ENCODE results near the gene DBH. TPM values are rescaled to one million over a fixed set of nuclear protein-coding genes. Genes with fewer than 3 reads are reported as not detected.

The DBH gene
- total RNA-seq, 2 experiments from 2014 or later: not detected

DNA sequence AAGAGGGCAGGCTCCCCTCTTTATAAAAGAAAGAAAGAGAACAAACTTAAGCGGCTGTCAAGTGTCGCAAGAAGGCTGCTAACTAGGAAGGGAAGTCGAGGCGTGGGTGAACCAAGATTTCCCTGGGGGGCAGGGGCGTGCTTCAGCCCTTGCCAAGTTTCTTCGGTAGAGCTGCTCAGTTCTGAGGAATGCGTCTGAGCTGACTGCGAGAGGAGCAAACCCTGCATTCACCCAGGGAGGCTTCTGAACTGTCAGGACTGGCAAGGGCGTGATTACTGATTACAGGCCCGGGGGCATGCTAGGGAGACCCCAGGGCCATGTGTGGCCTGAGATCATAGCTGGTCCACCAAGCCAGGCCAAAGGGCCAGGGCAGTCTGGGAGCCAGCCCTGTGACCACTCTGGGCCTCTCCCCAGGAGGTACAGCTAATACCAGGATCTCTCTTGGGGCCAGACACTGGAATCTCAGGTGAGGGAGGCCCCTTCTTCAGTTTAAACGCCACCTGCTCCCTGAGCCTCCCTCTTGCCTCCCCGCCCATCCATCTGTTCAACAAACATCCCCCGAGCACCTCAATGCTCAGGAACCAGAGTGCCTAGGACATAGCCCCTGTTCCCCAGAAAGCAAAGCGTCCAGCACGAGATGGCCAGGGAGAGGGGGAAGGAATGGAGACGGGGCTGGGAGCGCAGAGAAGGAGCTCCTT lies 71.1 kb downstream of the DBH start:
- H3K4me1 Mint-ChIP-seq (ENCODE audit: low read depth): peaks cover 23% of the 10 kb centered on the region
- H3K36me3 Mint-ChIP-seq: no peaks in the 10 kb centered on the region
- DNase-seq: no peak
- intact Hi-C loops (cut with micrococcal nuclease): no loop called here
- POLR2A ChIA-PET: no interaction called here
- CTCF ChIA-PET: no interaction called here
- H3K4me3 Mint-ChIP-seq: no peak overlapping the region
- H3K27me3 Mint-ChIP-seq: no peaks in the 10 kb centered on the region
- no peaks in the 10 kb centered on the region for H3K9me3 Mint-ChIP-seq
- H3K27ac Mint-ChIP-seq: no peak overlapping the region

DNA sequence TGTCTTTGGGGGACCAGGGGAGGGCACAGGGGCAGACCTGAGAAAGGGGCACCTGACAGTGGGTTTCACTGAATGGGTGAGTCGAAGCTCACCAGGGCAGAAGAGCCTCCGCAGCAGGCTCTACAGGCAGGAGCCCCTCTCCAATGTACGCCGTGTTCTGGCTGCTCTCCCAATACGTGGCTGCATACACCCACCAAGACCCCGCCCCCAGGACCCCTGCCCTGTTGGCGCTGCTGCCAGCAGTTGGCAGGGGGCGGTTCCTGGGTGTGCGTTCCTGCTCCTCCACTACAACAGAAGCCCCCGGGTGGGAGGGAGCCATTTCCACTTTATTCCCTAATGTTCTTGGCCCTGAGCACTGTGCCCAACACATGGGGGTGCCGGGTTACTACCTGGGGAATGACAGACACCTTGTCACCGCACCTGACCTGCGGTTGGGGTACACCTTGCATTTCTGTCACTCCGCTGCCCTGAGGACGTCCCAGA lies 71.6 kb downstream of the DBH start:
- CTCF ChIA-PET: no interaction called here
- intact Hi-C loops (cut with micrococcal nuclease): no loop called here
- H3K9me3 Mint-ChIP-seq: no peaks in the 10 kb centered on the region

DNA sequence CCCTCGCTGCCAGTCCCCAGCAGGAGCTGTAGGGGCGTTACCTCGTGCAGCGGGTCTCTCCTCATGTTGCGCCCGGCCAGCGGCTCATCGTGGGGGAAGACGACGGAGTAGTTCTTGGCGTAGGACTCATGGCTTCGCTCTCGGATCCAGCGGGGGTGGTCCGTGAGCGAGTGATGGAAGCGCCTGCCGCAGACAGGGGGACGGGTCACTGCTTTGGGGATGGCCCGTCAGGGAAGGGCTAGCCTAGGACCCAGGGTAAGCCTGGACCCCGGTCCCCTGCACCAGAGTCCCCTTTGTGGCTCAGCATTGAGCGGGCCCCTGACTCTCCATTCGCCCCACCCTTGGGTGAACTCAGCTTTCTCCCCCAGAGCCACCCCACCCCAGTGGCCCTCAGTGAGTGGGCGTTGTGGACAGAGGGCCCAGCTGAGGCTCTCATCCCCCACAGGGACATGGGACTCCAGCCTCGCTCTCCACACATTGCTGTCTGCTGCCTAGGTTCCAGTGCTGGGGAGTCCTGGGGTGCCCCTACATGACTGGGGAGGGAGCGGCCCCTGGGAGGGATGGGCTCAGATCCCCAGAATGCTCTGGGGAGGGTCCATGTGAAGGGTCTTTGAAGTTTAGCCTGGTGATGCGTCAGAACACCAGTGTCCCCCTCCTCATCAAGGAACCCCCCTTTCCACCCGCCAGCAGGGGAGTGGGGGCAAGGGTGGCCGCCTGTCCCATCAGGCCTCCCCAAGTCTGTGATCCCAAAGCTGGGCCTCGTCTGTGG lies 72.3 kb downstream of the DBH start:
- no peaks in the 10 kb centered on the region for H3K36me3 Mint-ChIP-seq
- H3K4me3 Mint-ChIP-seq: no peak overlapping the region
- no peaks in the 10 kb centered on the region for H3K9me3 Mint-ChIP-seq
- no peak overlapping the region for H3K27ac Mint-ChIP-seq
- CTCF ChIA-PET: no interaction called here
- intact Hi-C loops (cut with micrococcal nuclease): no loop called here
- POLR2A ChIA-PET: no interaction called here
- DNase-seq: no peak
- H3K27me3 Mint-ChIP-seq: no peaks in the 10 kb centered on the region
- peaks cover 21% of the 10 kb centered on the region for H3K4me1 Mint-ChIP-seq (ENCODE audit: low read depth)

More for the DNA sequence above, 71.6 kb downstream of the DBH start:
- POLR2A ChIA-PET: no interaction called here
- H3K4me3 Mint-ChIP-seq: no peak overlapping the region
- H3K36me3 Mint-ChIP-seq: no peaks in the 10 kb centered on the region
- DNase-seq: no peak
- H3K4me1 Mint-ChIP-seq (ENCODE audit: low read depth): peaks cover 21% of the 10 kb centered on the region
- H3K27me3 Mint-ChIP-seq: no peaks in the 10 kb centered on the region
- H3K27ac Mint-ChIP-seq: no peak overlapping the region

Other genes with a start within 250 kb of the DBH start
- gene REXO4, start 218.4 kb upstream of the DBH start, total RNA-seq: 10 to 100 TPM; 24.2 to 26.3 TPM
- 1 to 10 TPM; 2.4 to 2.6 TPM for gene ADAMTS13, start 214.0 kb upstream of the DBH start, total RNA-seq
- 1 to 10 TPM; 1.1 to 1.2 TPM for gene CACFD1, start 176.4 kb upstream of the DBH start, total RNA-seq
- 1 to 10 TPM; 2.2 to 2.6 TPM for gene SLC2A6, start 157.3 kb upstream of the DBH start, total RNA-seq
- not detected for gene MYMK, start 111.4 kb upstream of the DBH start, total RNA-seq
- under 1 TPM; 0.05 to 0.07 TPM for gene ADAMTSL2, start 101.7 kb upstream of the DBH start, total RNA-seq
- not detected for gene FAM163B, start 27.0 kb upstream of the DBH start, total RNA-seq
- gene SARDH, start 102.0 kb downstream of the DBH start, total RNA-seq: 1 to 10 TPM; 6.5 to 6.6 TPM

All from activated CD4-positive, alpha-beta memory T cell treated with anti-CD3 and anti-CD28 coated beads for 36 hours (primary cell).